Measurements from ENCODE around the gene SLC39A1. TPM values are rescaled to one million over a fixed set of nuclear protein-coding genes. Genes with fewer than 3 reads are reported as not detected.

The SLC39A1 gene
- total and polyA plus RNA-seq, 9 of the 15 experiments (the other 6 are each of a cell fraction or from before 2014, with no cell fraction given) = 9.9 to 81.1 (median 62.7) TPM

DNA sequence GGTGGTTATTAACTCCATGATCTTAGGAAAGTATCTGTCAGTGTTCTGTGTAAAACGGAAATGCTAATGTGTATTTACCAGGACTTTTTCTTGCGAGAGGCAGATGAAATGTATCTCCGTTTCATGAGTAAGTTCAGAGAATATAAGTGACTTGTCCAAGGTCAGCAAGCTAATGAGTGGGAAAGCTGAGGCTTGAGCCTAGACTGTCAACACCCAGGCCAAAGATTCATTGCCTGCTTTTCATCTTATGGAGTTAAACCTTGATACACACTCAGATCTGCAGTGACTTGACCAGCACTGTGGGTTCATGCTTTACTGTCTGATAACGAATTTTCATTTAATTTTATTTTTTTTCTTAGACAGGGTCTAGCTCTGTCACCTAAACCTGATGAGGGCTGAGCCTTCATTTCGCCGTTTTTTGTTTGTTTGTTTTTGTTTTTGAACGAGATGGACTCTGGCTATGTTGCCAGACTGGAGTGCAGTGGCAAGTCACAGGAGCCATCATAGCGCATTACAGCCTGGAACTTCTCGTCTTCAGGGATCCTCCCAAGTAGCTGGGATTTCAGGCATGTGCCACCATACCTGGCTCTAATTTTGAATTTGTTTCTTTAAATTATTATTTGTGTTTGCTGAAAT is 15.1 kb upstream of the SLC39A1 start (continued):
- TF ChIP-seq ZBTB40 (IDR thresholded peaks at IDR 0.05) (0 out of 2 replicates have a peak, but pooled peaks have one; percentile 14), ZBTB40 (CRISPR knock-in tag; IDR thresholded peaks at IDR 0.05) (no peak), POLR2AphosphoS2 (IDR thresholded peaks at IDR 0.05; ENCODE audit: low read length) (no peak), MEIS2 (IDR thresholded peaks at IDR 0.05; ENCODE audit: partially characterized antibody) (peak; percentile 86), SIN3B (IDR thresholded peaks at IDR 0.05; ENCODE audit: low read depth) (0 out of 2 replicates have a peak, but pooled peaks have one; percentile 17), SAP30 (IDR thresholded peaks at IDR 0.05; ENCODE audit: borderline replicate concordance, insufficient read depth, low read depth, low read length, poor library complexity, severe bottlenecking) (peak; percentile 10), NKRF (IDR thresholded peaks at IDR 0.05; ENCODE audit: borderline replicate concordance) (peak; percentile 39; the same call in 1 of the 2 replicates), SP1 (CRISPR knock-in tag; IDR thresholded peaks at IDR 0.05) (0 out of 2 replicates have a peak, but pooled peaks have one; percentile 10), ZC3H11A (IDR thresholded peaks at IDR 0.05; ENCODE audit: low read depth, low read length) (no peak)
- TF ChIP-seq, protein P1, sequence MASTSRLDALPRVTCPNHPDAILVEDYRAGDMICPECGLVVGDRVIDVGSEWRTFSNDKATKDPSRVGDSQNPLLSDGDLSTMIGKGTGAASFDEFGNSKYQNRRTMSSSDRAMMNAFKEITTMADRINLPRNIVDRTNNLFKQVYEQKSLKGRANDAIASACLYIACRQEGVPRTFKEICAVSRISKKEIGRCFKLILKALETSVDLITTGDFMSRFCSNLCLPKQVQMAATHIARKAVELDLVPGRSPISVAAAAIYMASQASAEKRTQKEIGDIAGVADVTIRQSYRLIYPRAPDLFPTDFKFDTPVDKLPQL (IDR thresholded peaks at IDR 0.05; ENCODE audit: extremely low read depth, insufficient read length) = no peak
- TF ChIP-seq, protein P2, sequence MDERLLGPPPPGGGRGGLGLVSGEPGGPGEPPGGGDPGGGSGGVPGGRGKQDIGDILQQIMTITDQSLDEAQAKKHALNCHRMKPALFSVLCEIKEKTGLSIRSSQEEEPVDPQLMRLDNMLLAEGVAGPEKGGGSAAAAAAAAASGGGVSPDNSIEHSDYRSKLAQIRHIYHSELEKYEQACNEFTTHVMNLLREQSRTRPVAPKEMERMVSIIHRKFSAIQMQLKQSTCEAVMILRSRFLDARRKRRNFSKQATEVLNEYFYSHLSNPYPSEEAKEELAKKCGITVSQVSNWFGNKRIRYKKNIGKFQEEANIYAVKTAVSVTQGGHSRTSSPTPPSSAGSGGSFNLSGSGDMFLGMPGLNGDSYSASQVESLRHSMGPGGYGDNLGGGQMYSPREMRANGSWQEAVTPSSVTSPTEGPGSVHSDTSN (CRISPR knock-in tag; IDR thresholded peaks at IDR 0.05; ENCODE audit: low read depth) = no peak
- TF ChIP-seq, protein P2 (tag; conservative IDR thresholded peaks at IDR 0.05; ENCODE audit: low read depth) = peak; percentile 72
